ENCODE data around the gene TFDP1.

TFDP1 gene

DNA sequence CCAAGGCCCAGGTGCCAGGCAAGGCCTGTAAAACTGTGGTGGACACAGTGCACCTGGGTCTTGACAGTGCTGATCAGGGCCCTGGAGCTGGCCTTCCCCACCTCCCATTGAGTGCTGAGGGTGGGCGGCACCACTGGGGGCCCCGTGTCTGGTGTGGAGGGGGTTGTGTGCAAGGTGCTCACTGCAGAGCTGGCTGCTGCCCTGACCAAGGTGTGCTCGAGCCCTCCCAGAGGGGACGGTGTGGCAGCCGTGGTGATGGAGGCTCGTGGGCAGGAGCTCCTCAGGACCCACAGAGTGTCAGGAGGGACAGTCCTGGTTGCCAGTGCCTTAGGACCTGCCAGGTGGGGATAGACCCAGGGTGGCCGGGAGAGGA lies 50.5 kb downstream of the TFDP1 start:
- no peak for DNase-seq

DNA sequence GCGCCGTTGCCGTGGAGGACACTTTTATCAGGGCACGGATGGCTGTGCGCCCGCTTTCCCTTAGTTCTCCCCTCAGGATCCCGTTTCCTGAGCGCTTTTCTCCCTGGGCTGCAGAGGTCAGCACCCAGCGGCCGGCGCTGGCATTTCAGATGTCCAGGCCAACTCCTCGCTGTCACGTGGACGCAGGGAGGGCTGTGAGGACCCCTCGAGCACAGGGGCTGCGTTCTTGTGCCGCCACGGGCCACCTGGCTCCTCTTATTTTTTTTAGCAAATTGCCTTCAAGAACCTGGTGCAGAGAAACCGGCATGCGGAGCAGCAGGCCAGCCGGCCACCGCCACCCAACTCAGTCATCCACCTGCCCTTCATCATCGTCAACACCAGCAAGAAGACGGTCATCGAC lies 51.2 kb downstream of the TFDP1 start:
- DNase-seq, result no peak

DNA sequence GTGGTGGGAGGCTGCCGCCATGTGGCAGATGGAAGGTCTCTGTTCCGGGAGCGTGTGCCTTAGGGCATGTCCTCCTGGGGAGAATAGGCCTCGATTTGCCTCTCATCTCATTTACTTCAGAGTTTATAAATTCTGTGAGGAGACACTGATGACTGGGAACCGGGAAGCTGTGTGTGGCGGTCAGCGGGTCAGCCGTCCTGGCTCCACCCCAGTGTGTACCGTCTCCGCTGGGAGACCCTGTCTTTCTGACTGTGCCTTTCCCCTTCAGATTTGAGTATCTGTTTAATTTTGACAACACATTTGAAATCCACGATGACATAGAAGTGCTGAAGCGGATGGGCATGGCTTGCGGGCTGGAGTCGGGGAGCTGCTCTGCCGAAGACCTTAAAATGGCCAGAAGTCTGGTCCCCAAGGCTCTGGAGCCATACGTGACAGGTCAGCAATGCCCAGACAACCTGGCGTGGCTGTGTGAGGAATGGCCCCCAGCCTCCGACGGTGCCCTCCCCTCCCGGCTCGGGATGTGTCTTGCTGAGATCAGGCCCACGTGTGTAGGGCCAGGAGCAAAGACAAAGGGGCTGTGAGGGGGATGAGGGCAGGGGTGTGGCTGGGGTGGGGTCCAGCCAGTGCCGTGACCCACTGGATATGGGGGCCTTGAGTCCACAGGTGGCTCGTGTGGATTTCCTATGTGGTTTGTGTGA lies 51.9 kb downstream of the TFDP1 start:
- DNase-seq, result no peak

DNA sequence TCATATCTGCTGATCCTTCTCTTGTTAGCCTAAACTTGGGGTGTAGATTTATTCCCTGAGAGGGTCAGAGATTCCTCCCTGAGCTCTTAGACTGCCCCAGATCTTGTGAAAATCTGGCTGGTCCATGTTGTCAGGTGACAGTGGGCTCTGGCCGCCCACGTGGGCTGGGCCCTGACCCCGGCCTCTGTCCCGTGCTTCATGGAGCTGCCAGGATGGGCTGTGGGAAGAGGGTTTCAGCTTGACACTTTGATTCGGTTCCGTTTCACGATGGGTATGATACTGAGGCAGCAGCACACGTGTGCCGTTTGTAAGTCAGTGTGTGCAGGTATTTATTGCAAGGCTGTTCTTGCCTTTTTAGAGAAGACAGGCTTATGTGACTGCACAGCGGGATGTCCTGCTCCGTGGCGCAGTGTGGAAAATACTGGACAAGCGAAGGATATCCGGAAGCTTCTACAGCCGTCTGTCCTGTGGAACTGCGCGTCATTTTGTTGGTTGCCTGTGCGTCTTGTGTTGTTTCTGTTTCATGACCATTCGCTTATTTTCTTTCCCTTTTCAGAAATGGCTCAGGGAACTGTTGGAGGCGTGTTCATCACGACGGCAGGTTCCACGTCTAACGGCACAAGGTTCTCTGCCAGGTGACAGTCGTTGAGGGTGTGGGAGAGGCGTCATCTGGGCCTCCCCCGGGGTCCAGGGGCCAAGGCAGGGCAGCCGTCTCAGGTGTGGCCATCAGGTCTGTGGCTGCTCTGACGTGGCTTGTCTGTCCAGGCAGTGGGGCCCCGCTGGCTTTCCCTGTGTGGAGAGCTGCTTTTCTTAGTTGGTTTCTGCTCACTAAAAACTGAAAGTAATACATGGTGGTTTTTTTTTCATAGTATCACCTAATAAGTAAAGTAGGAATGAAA lies 53.0 kb downstream of the TFDP1 start:
- no peak for DNase-seq

DNA sequence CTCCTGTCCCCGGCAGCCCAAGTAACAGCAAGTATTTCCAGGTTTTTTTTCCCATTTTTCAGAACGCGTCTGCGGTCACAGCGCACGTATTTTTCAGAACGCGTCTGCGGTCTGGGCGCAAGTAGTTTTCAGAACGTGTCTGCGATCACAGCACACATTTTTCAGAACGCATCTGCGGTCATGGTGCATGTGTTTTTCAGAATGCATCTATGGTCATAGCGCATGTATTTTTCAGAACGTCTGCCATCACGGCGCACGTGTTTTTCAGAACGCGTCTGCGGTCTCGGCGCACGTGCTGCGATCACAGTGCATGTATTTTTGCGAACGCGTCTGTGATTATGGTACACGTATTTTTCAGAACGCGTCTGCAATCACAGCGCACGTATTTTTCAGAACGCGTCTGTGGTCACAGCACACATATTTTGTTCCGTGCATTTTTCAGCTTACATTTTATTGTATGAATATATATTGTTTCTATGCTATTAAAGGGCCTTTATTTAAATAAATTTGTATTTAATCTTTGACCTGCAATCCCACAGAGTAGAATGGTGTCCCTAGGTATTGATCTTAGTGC lies 53.7 kb downstream of the TFDP1 start:
- DNase-seq, result no peak

DNA sequence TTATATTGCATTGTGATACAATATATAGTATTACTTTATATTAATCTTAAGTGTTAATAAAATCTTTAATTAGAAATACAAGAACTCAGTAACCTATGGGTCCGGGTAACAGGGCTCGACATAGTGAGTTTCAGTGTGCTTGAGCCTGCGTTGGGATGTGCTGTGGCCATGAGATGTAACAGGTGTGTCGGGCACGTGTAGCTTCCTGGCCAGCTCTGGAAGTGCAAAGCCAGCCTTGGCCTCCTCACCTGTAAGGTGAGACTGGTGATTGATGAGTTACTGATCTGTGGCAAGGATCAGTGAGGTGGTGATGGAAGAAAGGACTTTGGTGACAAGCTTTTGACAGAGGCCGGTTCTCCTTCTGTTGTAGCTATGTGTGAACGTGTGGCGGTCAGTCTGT lies 54.3 kb downstream of the TFDP1 start:
- no peak for DNase-seq

DNA sequence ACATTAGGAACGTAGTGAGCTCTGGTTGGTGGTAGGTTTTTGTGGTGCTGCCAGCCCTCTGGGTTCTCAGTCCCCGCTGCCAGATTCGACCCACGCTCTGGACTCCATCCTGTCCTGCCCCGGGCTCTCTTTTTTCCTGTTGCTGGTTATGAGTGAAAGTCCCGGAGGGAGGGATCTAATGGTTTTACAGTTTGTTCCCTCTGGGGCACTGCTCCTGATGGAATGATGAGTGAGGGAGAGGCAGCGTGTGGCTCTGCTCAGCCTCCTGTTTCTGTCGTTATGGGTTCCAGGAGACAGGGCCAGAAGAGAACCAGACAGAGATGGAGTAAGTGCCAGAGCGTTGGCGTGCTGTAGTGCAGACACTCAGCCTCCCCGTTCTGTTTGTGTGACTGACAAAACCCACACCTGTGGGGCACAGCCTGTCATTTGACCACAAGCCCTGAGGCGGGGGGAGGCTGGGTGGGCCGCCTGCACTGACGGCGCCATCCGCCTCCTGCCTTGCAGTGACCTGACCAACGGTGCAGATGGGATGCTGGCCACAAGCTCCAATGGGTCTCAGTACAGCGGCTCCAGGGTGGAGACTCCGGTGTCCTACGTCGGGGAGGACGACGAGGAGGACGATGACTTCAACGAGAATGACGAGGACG lies 55.2 kb downstream of the TFDP1 start:
- no peak for DNase-seq

DNA sequence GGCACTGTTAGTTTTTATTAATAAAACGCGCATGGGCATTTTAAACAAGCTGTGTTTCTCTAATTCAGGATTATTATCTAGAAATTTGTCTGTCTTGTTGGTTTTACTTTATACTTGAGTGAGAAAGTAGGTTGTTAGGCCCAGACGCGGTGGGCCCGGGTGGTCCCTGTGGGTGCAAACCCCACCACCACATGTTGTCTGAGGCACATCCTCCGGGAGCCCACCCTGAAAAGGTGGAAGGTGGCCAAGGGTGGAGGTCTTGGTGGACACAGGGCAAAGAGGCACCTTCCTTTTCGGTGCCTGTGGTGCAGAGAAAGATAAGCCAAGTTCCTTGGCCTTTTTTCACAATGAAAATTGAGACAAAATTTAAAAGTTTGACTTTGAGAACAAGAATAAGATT lies 56.9 kb downstream of the TFDP1 start:
- DNase-seq, result no peak

DNA sequence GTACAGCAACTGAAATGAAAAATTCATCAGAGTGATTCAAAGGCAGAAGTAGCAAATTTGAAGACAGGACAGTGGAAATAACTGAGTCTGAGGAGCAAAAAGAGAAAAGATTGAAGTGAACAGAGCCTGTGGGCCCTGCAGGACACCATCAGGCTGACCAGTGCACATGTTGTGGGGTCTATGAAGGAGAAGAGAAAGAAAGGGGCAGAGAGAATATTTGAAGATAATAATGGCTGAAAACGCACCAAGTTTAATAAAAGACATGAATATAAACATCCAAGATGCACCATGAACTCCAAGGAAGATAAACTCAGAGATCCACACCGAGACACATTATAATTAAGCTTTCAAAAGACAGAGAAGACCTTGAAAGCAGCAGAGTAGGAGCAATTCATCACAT lies 58.0 kb downstream of the TFDP1 start:
- DNase-seq, result no peak

DNA sequence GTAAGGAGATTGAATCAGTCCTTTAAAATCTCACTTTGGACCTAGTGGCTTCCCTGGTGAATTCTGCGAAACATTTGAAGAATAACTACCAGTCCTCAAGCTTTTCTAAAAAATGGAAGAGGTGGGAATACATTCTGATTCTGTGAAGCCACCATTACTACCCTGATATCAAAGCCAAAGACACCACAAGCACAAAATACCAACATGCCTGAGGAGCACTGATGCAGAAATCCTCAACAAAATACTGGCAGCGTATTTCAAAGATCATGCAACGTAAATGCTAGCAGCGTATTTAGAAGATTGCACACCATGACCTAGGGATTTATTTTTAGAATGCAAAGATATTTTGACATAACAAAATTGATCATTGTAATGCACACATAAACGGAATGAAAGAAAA lies 59.0 kb downstream of the TFDP1 start:
- DNase-seq, result no peak

DNA sequence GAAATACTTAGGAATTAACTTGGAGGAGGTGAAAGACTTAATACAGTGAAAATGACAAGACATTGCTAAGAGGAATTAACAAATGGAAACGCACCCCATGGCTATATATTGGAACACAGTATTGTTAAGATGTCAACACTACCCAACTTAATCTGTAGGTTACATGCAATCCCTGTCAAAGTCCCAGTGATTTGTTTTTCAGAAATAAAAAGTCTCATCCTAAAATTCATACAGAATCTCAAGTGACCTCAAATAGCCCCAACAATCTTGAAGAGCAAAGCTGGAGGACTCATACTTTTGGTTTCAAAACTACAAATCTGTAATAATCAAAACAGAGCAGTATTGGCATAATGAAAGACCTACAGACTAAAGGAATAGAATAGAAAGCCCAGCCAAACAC lies 60.2 kb downstream of the TFDP1 start:
- DNase-seq, result no peak

DNA sequence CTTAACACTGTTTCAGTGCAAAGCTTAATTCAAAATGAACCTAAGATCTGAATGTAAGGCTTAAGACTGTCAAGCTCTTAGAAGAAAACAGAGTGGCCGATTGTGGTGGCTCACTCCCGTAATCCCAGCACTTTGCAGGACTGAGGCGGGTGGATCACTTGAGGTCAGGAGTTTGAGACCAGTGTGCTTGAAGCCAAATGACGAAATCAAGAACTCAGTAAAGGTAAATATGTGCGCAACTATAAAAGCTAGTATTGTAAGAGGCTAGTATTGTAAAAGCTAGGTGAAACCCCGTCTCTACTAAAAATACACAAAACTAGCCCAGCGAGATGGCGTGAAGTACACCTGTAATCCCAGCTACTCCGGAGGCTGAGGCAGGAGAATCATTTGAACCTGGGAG lies 60.8 kb downstream of the TFDP1 start:
- DNase-seq, result no peak

DNA sequence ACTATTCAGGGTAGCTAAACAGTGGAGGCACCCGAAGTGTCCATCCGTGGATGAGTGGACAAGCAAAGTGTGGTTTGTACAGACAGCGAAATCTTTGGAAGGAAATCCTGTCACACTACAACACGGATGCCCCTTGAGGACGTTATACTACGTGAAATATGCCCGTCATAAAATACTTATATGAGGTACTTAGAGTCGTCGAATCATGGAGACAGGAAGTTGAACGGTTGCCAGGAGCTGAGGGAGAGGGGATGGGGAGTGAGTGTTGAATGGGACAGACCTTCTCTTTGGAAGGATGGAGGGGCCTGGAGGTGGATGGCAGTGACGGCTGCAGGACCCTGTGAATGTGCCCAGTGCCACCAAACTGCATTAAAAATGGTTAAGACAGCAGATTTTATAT lies 61.8 kb downstream of the TFDP1 start:
- no peak for DNase-seq

DNA sequence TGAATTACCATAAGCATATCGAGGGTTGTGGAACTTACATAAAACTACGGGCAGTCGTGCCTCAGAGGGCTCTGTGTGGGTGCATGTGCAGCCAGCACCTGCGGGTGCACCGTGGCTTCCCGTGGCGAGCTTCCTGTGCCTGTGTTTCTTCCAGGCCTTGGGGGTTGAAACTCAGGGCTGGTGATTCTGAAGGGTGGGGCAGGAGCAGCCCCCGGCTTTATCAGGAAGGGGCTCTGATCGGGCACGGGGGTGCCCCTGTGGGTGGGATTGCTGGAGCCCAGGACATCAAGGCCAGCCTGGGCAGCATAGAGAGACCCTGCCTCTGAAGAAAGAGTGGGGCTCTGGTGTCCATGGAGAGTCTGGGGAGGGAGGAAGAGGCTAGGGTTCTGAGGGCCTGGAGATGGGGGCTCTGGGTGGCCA lies 62.4 kb downstream of the TFDP1 start:
- no peak for DNase-seq

DNA sequence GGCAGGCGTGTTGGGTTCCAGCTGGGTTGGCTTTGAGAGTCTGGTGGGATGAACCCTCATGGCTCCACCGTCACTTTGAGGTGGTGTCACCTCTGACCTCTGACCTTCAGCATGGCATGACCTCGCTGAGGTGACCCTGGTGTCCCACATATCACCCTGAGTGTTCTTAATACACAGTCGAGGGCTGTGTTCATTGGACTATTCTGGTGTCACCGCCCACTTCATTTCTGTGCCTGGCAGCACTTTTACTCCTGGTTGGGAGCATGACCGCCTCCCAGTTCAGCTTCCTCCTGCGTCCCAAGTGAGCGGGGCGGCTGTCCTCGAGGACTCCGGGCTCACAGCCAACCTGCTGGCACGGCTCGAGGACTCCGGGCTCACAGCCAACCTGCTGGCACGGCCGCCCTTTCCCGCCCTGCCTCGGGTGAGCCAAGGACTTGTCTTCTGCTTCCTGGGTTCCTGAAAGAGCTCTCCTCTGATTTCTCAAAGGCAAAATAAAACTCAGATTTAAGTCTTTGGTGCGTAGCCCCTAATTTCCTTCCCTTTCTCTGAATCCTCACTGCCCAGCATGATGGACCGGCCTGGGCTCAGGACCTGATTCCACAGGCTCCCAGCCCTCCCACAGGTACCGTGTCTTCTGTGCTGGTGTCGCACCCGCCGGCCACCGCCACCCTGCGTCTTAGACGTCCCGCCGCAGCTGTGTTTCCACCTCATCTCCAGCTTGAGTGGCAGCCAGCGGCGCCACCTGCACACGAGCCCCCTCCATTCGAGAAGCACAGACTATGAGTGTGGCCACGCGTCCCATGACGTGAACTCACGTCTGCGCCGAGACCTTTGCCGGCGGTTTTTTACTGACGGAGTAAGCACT lies 63.0 kb downstream of the TFDP1 start:
- no peak for DNase-seq

DNA sequence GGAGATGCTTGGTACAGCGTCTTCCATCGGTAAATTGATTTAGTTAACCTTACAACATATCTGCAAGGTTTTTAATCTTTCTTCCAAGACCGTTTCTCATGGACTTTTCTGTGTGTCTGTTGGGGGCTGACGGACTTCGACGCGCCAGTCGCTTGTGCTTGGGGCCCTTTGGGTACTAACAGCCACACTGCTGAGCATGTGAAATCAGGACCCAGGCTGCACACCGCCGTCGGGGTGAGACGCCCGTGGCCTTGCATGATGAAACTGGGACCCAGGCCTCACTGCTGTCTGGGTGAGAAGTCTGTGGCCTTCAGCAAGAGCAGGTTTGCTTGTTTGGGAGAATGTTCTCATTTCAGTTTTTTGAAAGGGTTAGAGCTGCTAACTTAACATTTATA lies 63.7 kb downstream of the TFDP1 start:
- no peak for DNase-seq

DNA sequence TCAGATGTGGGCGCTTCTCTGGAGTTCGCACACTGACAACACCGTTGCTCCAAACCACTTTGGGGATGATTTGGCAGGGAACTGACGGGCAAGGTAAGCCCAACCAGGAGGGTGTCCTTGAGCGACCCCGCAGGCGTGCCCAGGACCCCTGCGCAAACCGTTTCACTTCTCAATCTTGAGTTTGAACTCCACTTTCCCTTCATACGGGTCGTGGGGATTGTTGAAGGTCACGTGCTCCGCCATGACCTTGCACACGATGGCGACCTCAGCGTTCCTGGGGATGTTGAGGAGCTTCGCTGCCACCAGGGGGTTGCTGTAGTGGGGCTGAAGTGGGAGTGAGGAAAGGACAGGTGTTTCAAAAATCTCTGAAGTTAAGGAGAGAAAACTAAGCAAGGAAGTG lies 64.7 kb downstream of the TFDP1 start:
- DNase-seq, result no peak

DNA sequence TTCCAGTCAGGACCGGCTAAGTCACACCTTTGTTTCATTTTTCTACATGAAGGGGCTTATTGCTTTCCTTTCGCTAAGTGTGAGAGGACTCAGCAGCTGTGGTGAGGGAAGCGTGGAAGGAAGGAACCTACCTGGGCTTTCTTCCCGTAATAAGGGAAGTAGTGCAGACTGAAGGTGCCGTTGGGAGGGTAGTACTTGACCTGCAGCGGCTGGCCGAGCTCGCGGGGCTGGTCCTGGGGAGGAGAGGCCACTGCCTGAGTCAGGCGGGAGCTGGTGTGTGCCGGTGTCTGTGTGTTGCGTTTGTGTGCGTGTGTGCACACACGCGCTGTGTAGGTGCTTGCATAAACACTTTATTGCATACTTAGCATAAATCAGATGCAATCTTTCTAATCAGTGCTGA lies 65.7 kb downstream of the TFDP1 start:
- DNase-seq, result no peak

DNA sequence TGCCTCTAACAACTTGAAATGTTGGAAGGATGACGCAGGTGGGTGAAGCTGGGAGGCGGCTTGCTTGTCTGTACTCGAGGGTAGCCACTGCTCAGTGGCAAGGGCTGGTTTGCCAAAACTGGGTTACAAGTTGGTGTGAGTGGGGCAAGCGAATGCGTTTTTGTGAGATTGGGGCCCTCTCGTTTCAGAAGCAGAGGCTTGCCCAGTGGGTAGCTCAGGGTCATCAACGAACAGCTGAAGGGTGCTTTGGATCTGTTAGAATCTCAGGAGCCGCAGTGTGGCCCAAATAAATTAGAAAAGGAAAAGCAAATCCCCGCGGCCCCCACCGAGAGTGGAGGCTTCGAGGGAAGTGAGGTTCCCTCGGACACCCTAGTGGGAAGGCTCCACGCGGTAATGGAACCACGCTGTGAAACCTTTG lies 66.2 kb downstream of the TFDP1 start:
- DNase-seq, result no peak

DNA sequence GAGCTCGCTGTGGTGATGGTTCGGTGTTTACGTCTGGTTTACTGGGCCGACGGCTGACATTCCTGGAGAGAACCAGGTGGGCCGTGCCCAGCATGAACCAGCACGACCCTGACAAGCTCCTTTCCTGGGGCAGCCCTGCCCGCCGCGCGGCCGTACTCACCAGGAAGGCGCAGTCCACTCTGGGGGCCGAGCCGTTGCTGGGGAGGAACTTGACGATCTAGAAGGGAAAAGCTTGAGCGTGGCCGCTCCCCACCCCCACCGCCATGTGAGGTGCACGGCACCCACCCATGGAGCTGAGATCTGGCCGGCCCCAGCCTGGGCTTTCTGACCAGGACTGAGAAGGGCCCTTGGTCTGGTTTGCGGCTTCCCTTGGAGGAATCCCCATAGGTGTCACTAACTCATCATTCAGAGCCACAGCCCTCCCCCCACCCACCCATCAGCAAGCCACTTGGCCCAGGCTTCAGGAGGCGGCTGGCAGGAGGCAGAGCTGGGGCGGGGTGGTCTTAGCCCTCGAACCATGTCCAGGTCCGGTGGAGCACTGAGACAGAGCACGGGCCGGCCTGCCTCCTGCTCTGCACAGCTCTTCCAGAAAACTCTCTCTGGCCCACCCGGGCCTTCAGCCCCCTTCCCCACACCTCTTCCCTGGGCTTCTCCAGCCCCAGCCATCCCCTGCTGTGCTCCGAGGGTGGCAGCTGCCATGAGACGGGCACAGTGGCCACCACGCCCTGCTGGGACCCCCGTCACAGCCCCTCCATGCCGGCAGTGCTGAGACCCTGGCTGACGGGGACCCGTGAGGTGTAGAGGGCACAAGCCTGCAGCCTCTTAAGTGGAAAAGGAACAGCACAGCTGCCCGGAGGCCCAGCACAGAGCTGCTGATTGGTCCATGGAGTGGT lies 67.2 kb downstream of the TFDP1 start:
- no peak for DNase-seq

DNA sequence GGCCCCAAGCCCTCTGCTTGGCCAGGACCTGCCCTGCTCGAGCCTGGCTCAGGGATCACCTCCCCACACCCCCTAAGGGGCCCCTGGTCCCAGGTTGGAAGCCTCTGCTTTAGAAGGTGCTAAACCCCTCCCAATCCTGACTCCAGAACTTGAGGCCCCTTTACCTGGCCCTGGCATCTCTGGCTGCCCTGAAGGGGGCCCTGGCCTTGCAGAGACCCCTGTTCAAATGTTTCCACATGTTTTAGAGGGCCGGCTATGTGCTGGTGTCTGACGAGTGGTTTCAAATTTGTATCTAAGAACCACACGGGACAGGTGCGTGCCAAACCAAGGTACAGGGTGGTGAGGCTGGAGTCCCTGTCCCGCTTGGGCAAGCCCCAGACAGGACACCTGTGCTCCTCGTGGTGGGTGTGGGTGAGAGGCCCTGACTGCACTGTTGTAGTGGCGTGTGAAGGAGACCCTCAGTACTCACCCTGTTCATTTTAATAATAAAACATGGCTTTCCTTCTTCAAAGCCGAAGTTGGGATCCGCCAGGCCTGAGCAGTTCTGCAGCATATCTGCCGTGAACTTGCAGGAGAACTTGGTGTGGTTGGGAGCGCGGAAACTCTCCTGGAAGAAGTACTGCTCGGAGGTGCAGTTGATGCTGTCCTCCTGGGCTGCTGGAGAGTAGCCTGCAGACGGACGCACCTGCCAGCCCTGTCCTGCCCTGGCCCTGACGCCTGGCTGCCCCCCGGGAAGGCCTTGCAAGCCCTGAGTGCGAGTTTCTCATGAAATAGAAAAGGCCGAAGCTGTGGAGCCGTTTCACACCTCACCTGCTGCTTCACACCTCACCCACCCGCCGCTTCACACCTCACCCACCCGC lies 68.1 kb downstream of the TFDP1 start:
- DNase-seq, result no peak
